GM06990 (cell line): Measurements from ENCODE around the gene ZNF580.

ENCODE experiments used
- DNase-seq: peaks from one replicate; pipeline ENCODE4 v3.0.0-alpha.2; 2011; ENCODE audit not compliant: insufficient read length; ENCODE audit errors: extremely low read depth
- H3K27me3 ChIP-seq: replicated peaks from 2 replicates; pipeline ENCODE4 v1.6.0; 2011; ENCODE audit warnings: low read length; ENCODE audit not compliant: control insufficient read depth, insufficient read depth
- H3K36me3 ChIP-seq: 2 replicates; pipeline ENCODE4 v1.5.1; 2011; ENCODE audit warnings: low read length; ENCODE audit not compliant: control insufficient read depth, insufficient read depth
- H3K4me3 ChIP-seq: replicated peaks from 2 replicates; pipeline ENCODE4 v1.5.1; 2011; ENCODE audit warnings: low read depth, mild to moderate bottlenecking, control low read depth, low read length
- TF ChIP-seq, protein P1 (sequence below): IDR thresholded peaks from 2 replicates; pipeline ENCODE4 v1.5.1; 2011; ENCODE audit warnings: low read length, control low read depth, mild to moderate bottlenecking, inconsistent platforms; ENCODE audit not compliant: insufficient read depth, poor library complexity, severe bottlenecking

Gene ZNF580

DNA sequence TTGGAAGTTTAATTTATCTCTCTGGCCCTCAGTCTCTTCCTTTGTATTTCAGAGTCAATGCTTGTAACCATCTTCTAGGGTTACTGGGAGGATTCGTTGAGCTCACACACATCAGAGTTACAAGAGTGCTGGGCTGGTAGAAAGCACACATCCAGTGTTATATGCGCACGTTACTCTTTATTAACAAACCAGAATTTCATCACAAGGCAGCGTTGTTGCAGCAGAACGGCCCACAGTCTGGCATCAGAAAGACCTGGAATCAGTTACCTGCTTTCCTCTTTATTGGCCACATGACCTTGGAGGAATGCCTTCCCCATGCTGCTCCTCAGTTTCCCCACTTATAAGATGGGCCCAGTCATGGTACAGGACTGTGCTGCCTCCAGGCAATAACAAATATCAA is 31.5 kb upstream of the ZNF580 start:
- no peak for DNase-seq
- H3K27me3 ChIP-seq: no peaks in the 10 kb centered on the region
- TF ChIP-seq, protein P1, sequence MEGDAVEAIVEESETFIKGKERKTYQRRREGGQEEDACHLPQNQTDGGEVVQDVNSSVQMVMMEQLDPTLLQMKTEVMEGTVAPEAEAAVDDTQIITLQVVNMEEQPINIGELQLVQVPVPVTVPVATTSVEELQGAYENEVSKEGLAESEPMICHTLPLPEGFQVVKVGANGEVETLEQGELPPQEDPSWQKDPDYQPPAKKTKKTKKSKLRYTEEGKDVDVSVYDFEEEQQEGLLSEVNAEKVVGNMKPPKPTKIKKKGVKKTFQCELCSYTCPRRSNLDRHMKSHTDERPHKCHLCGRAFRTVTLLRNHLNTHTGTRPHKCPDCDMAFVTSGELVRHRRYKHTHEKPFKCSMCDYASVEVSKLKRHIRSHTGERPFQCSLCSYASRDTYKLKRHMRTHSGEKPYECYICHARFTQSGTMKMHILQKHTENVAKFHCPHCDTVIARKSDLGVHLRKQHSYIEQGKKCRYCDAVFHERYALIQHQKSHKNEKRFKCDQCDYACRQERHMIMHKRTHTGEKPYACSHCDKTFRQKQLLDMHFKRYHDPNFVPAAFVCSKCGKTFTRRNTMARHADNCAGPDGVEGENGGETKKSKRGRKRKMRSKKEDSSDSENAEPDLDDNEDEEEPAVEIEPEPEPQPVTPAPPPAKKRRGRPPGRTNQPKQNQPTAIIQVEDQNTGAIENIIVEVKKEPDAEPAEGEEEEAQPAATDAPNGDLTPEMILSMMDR: no peak
- H3K36me3 ChIP-seq: peaks cover 3% of the 10 kb centered on the region; the same call in 1 of the 2 replicates
- H3K4me3 ChIP-seq: no peak overlapping the region

DNA sequence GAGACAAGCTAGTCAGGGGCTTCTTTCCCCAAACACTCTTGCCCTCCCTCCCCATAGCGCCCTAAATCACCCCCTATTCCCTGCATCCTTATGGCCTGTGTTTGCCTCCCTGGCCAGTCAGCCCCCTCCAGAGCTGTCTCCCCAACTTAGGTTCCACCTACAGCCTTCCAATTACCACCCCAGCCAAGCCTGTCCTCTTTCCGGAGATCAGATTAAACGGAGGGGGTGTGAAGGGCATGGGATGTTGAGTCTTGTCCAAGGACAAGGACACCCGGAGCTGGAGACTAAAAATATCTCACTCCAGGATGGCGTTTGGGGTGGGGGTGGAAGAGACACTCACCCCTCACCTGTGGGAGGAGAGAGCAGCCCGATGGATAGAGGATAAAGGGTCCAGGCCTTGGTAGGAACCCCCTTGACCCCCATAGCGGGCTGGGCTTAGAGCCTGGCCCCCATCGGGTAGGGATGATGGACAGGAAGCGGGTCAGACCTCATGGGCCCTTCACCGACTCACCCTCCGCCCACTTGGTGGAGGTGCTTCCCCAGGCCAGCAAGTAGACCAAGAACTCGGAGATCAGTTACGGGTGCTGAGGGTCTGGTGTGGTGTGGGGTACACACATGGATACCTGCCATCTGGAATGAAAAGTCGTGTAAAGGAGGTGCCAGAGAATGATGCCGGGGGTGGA is 29.4 kb upstream of the ZNF580 start:
- no peaks in the 10 kb centered on the region for H3K27me3 ChIP-seq
- no peak overlapping the region for H3K4me3 ChIP-seq
- peaks cover 16% of the 10 kb centered on the region for H3K36me3 ChIP-seq
- TF ChIP-seq, protein P1: no peak
- no peak for DNase-seq

DNA sequence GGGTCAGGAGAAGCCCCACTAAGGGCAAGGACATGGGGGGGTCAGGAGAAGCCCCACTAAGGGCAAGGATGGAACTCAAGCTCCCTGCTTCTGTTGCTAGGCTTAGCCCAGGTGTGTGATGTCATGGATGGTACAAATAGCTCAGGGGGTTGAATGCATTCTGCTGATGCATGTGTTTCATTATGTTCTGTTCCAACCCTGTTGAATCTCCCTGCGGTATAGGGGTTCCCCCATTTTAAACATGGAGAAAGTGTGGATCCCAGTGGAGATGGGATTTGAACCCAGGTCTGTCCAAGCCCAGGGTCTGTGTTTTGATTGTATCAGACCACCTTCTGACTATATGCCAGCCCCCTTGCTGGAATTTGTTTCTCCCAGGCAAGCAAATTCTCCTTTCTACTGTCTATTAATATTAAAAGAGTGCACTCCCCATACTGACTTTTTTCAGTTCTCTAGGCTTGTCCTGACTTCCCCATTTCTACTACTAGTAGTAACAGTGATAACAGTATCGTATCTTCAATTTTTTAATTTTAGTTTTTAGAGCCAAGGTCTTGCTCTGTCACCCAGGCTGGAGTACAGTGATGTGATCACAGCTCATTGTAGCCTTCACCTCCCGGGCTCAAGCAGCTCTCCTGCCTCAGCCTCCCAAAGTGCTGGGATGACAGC is 28.7 kb upstream of the ZNF580 start:
- TF ChIP-seq, protein P1: no peak
- H3K36me3 ChIP-seq: peaks cover 18% of the 10 kb centered on the region
- H3K4me3 ChIP-seq: no peak overlapping the region
- no peaks in the 10 kb centered on the region for H3K27me3 ChIP-seq
- no peak for DNase-seq

DNA sequence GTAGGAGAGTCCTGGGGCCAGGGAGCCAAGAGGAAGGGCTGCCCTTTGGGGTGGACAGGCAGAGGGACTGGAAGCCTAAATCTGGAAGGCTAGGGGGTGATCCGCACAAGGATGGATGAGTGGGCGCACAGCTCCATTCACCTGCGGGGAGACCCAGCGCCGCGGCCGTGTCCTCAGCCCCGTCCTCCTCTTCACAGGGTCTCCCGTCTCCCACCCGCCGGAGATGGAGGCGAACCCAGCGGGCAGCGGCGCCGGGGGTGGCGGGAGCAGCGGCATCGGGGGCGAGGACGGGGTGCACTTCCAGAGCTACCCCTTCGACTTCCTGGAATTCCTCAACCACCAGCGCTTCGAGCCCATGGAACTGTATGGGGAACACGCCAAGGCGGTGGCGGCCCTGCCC is 27.4 kb upstream of the ZNF580 start:
- Histone ChIP-seq H3K27me3 (no peaks in the 10 kb centered on the region), H3K36me3 (peaks cover 22% of the 10 kb centered on the region), H3K4me3 (no peak overlapping the region)
- TF ChIP-seq, protein P1: no peak
- no peak for DNase-seq

DNA sequence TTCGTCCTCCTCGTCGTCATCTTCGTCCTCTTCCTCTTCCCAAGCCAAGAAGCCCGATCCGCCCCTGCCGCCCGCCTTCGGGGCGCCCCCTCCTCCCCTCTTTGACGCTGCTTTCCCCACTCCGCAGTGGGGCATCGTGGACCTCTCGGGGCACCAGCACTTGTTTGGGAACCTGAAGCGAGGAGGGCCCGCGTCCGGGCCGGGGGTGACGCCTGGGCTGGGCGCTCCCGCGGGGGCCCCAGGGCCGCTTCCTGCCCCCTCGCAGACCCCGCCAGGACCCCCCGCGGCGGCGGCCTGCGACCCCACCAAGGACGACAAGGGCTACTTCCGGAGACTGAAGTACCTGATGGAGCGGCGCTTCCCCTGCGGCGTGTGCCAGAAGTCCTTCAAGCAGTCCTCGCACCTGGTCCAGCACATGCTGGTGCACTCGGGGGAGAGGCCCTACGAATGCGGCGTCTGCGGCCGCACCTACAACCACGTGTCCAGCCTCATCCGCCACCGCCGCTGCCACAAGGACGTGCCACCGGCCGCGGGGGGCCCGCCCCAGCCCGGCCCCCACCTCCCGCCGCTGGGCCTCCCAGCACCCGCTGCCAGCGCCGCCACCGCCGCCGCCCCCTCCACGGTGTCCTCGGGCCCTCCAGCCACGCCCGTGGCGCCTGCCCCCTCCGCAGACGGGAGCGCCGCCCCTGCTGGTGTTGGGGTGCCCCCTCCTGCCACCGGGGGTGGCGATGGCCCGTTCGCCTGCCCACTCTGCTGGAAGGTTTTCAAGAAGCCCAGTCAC is 26.7 kb upstream of the ZNF580 start:
- Histone ChIP-seq H3K27me3 (no peaks in the 10 kb centered on the region), H3K4me3 (no peak overlapping the region), H3K36me3 (peaks cover 22% of the 10 kb centered on the region)
- no peak for DNase-seq
- TF ChIP-seq, protein P1: no peak
